ENCODE measurements around the gene CSNK1G3.

Gene CSNK1G3

GRCh38 chr5:123512611-123513461 lies 859 bp downstream of the CSNK1G3 start:
- peak overlapping the region; percentile 81 for H3K4me3 ChIP-seq (ENCODE audit: low read depth, low read length)
- peak; percentile 4 for DNase-seq (ENCODE audit: low read depth)

GRCh38 chr5:123514615-123515355 lies 2.8 kb downstream of the CSNK1G3 start:
- no peak overlapping the region for H3K4me3 ChIP-seq (ENCODE audit: low read depth, low read length)
- no peak for DNase-seq (ENCODE audit: low read depth)

DNA sequence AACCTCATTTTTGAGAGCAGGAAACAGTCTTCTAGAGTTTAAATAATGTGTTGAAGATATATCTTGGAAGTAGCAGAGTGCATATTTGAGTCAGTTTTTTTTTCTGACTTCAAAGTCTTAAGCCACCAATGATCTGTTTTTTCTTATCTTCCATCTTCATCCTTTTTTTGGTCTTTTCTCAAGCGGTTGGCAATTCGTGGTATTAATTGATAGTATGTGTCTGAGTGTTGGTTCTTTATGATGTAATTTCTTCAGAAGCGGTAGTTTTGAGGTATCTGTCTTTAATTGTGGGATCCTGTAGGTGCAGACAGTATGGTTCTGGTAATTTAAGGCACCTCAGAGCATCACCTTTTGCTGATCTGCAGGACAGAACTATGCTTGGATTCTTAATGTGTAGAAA lies 3.9 kb downstream of the CSNK1G3 start:
- DNase-seq (ENCODE audit: low read depth) = no peak
- no peak overlapping the region for H3K4me3 ChIP-seq (ENCODE audit: low read depth, low read length)

GRCh38 chr5:123517476-123517875 lies 5.5 kb downstream of the CSNK1G3 start:
- H3K4me3 ChIP-seq (ENCODE audit: low read depth, low read length) = no peak overlapping the region

GRCh38 chr5:123518111-123518510 lies 6.1 kb downstream of the CSNK1G3 start:
- no peak for DNase-seq (ENCODE audit: low read depth)

More at GRCh38 chr5:123517476-123517875, 5.5 kb downstream of the CSNK1G3 start:
- no peak for DNase-seq (ENCODE audit: low read depth)

GRCh38 chr5:123520677-123521247 lies 8.8 kb downstream of the CSNK1G3 start:
- no peak overlapping the region for H3K4me3 ChIP-seq (ENCODE audit: low read depth, low read length)
- no peak for DNase-seq (ENCODE audit: low read depth)

More at GRCh38 chr5:123518111-123518510, 6.1 kb downstream of the CSNK1G3 start:
- no peak overlapping the region for H3K4me3 ChIP-seq (ENCODE audit: low read depth, low read length)

DNA sequence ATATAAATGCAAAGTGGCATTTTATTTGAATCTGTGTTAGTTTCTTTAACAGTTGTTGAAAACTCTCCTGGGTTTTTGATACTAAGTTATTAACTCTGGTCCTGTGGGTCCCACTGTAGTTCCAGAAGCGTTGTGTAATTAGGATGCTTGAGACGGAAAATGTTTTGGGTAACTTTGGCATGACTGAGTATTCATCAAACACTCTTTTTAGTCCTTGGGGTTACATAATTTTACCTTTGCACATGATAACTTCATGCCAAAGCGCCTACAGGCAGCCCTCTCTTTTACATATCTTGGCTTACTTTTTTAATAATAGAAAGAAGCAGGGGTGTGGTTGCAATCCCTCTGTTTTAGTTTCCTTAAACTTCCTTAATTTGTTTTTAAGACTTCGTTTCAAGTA lies 12.2 kb downstream of the CSNK1G3 start:
- no peak overlapping the region for H3K4me3 ChIP-seq (ENCODE audit: low read depth, low read length)

DNA sequence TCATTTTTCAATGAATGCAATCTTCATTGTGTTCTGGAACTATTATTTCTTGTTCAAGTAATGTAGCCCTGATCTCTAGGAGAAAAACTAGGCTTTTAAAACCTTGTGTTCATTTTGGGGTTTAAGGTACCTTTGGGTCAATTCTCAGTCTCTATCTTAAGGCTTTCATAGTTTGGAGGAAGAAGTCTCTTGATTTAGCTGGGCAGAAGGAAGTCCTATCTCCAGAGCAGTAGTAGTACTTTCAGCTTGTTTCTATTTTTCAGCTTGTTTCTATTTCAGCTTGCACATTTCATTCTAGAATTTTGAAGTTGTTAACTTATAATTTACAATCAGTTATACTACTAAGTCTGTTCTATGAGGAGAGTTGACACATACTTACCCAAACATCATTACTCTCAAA lies 15.2 kb downstream of the CSNK1G3 start:
- H3K4me3 ChIP-seq (ENCODE audit: low read depth, low read length) = no peak overlapping the region
- no peak for DNase-seq (ENCODE audit: low read depth)

More for the DNA sequence above, 12.2 kb downstream of the CSNK1G3 start:
- no peak for DNase-seq (ENCODE audit: low read depth)

GRCh38 chr5:123528065-123528464 lies 16.1 kb downstream of the CSNK1G3 start:
- DNase-seq (ENCODE audit: low read depth) = no peak

DNA sequence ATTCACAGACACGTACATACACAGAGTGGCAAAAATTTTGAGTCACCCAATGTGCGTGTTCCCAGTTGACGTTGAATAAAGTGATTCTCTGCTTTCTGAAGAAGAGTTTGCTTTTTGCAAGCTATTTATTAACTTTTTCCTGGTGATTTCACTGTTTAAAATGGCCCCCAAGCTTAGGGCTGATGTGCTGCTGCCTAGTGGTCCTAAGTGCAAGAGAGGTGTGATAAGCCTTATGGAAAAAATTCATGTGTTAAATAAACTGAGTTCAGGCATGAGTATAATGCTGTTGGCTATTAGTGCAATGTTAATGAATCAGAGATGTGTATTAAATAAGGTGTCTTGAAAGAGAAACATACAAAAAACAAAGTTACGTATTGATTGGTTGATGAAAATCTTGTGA lies 16.9 kb downstream of the CSNK1G3 start:
- H3K4me3 ChIP-seq (ENCODE audit: low read depth, low read length) = no peak overlapping the region
- no peak for DNase-seq (ENCODE audit: low read depth)

More at GRCh38 chr5:123528065-123528464, 16.1 kb downstream of the CSNK1G3 start:
- H3K4me3 ChIP-seq (ENCODE audit: low read depth, low read length) = no peak overlapping the region

DNA sequence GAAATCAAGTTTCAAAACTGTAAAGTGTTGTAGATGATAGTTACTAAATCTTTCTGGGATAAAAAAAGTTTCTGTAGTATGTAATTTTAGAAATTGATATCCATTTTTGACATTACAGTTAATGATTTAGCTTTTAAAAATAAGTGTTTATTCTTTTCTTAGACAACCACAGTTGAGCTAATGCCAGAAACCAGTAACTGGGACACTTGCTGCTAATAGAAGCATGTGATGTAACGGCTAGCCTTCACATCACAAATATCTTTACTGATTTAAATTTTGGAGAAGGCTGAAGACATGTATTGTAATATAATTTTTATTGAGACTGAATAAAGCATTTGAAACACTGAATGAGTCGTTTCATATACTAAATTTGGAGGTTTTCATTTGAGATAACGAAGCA lies 18.8 kb downstream of the CSNK1G3 start:
- DNase-seq (ENCODE audit: low read depth) = no peak

GRCh38 chr5:123535648-123536047 lies 23.7 kb downstream of the CSNK1G3 start:
- DNase-seq (ENCODE audit: low read depth) = no peak

More for the DNA sequence above, 18.8 kb downstream of the CSNK1G3 start:
- no peak overlapping the region for H3K4me3 ChIP-seq (ENCODE audit: low read depth, low read length)

GRCh38 chr5:123537256-123537655 lies 25.3 kb downstream of the CSNK1G3 start:
- H3K4me3 ChIP-seq (ENCODE audit: low read depth, low read length) = no peak overlapping the region
- no peak for DNase-seq (ENCODE audit: low read depth)

More at GRCh38 chr5:123535648-123536047, 23.7 kb downstream of the CSNK1G3 start:
- H3K4me3 ChIP-seq (ENCODE audit: low read depth, low read length) = no peak overlapping the region

- DNase-seq (ENCODE audit: low read depth) = no peak
- H3K4me3 ChIP-seq (ENCODE audit: low read depth, low read length) = no peak overlapping the region
Observed at GRCh38 chr5:123537845-123538244, 25.9 kb downstream of the CSNK1G3 start.

DNA sequence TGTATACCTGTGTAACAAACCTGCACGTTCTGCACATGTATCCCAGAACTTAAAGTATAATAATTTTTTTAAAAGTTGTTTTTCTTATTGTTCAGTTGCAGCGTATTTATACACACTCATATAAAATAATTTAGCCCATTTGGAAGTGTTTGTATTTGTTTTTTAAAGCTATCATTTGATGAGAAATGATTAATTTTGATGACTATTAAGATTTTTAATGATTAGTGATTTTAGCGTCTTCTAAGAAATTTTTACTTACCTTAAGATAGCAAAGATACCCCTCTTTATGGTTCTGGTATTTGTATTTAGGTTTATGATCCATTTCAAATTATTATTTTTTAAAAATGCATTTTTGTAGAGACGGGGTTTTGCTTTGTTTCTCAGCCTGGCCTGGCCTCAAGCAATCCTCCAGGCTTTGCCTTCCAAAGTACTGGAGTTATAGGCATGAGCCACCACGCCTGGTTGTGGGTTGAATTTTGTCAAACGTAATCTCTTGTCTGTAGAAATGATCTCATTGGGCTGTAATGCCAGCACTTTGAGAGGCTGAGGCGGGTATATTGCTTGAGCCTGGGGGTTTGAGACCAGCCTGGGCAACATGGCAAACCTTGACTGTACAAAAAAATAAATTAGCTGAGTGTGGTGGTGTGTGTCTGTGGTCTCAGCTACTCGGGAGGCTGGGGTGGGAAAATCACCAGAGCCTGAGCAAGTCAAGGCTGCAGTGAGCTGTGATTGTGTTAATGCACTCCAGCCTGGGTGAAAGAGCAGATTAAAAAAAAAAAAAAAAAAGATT lies 26.9 kb downstream of the CSNK1G3 start:
- DNase-seq (ENCODE audit: low read depth) = no peak

GRCh38 chr5:123540534-123540933 lies 28.6 kb downstream of the CSNK1G3 start:
- DNase-seq (ENCODE audit: low read depth) = no peak
- no peak overlapping the region for H3K4me3 ChIP-seq (ENCODE audit: low read depth, low read length)

More for the DNA sequence above, 26.9 kb downstream of the CSNK1G3 start:
- H3K4me3 ChIP-seq (ENCODE audit: low read depth, low read length) = no peak overlapping the region

- no peak for DNase-seq (ENCODE audit: low read depth)
- H3K4me3 ChIP-seq (ENCODE audit: low read depth, low read length) = no peak overlapping the region
Observed at GRCh38 chr5:123543438-123543837, 31.5 kb downstream of the CSNK1G3 start.

GRCh38 chr5:123545506-123545905 lies 33.5 kb downstream of the CSNK1G3 start:
- no peak for DNase-seq (ENCODE audit: low read depth)
- no peak overlapping the region for H3K4me3 ChIP-seq (ENCODE audit: low read depth, low read length)

DNA sequence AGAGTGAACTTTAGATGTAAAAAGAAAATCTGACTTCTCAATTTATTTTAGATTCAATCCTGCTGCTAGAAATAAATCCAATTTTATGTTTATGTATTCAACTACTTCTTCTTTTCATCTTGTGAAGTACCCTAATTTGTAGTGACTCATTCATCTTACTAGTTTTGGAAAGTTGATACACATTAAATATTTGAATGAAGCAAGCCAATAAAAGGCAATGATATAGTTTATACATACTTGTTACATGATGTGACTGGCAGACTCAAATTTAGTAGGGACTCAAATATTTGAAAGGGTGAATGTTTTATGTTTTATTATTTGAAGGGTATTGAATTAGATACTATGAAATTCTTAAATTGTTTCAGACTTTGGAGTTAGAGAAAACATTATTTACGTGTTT lies 34.7 kb downstream of the CSNK1G3 start:
- H3K4me3 ChIP-seq (ENCODE audit: low read depth, low read length) = no peak overlapping the region
- no peak for DNase-seq (ENCODE audit: low read depth)
